Parathyroid adenoma (tissue), 2 donors: ENCODE measurements around the gene ZNF860.

Experiments used
- H2AFZ ChIP-seq: fragments of 300-600 bp; sonication (generic); one replicate; pipeline ENCODE4 v1.7.0; 2017; ENCODE audit warnings: antibody characterized with exemption, mild to moderate bottlenecking
- H3K27ac ChIP-seq: fragments of 300-600 bp; sonication (generic); one replicate; pipeline ENCODE4 v1.7.0; 2017
- H3K27me3 ChIP-seq: fragments of 300-600 bp; sonication (generic); one replicate; pipeline ENCODE4 v1.7.0; 2017; ENCODE audit warnings: low read length; ENCODE audit not compliant: control insufficient read depth, insufficient read depth
- H3K36me3 ChIP-seq: fragments of 300-600 bp; sonication (generic); one replicate; pipeline ENCODE4 v1.7.0; 2017; ENCODE audit warnings: low read length; ENCODE audit not compliant: control insufficient read depth, insufficient read depth
- H3K4me1 ChIP-seq: fragments of 300-600 bp; sonication (generic); one replicate; pipeline ENCODE4 v1.7.0; 2017; ENCODE audit warnings: control low read depth
- H3K4me2 ChIP-seq: fragments of 300-600 bp; sonication (generic); one replicate; pipeline ENCODE4 v1.7.0; 2017; ENCODE audit warnings: low read length
- H3K4me3 ChIP-seq: fragments of 300-600 bp; sonication (generic); one replicate; pipeline ENCODE4 v1.7.0; 2017; ENCODE audit warnings: low read depth, low read length
- H3K79me2 ChIP-seq: fragments of 300-600 bp; sonication (generic); one replicate; pipeline ENCODE4 v1.7.0; 2017; ENCODE audit warnings: control low read depth
- H3K9ac ChIP-seq: fragments of 300-600 bp; sonication (generic); one replicate; pipeline ENCODE4 v1.7.0; 2017; ENCODE audit warnings: mild to moderate bottlenecking
- H3K9me3 ChIP-seq: fragments of 300-600 bp; sonication (generic); one replicate; pipeline ENCODE4 v1.7.0; 2017; ENCODE audit warnings: low read length; ENCODE audit not compliant: control insufficient read depth
- CTCF ChIP-seq: fragments of 300-600 bp; sonication (generic); IDR thresholded peaks from one replicate; pipeline ENCODE4 v1.7.0; 2017; ENCODE audit warnings: antibody characterized with exemption, mild to moderate bottlenecking
- donor health status: primary hyperparathyroidism.

The ZNF860 gene

GRCh38 chr3:32018757-32019564 is 37.4 kb downstream of the ZNF860 start:
- H3K36me3 ChIP-seq, result no peaks in the 10 kb centered on the region
- no peak overlapping the region for H3K4me3 ChIP-seq
- H3K79me2 ChIP-seq, result no peaks in the 10 kb centered on the region
- H3K9ac ChIP-seq, result no peak overlapping the region
- H3K9me3 ChIP-seq, result no peaks in the 10 kb centered on the region
- H2AFZ ChIP-seq, result no peak overlapping the region
- H3K4me2 ChIP-seq, result no peak overlapping the region
- H3K27me3 ChIP-seq, result no peaks in the 10 kb centered on the region
- no peaks in the 10 kb centered on the region for H3K4me1 ChIP-seq
- H3K27ac ChIP-seq, result no peak overlapping the region
- peak; percentile 78 for TF ChIP-seq CTCF

GRCh38 chr3:32021155-32021554 is 39.6 kb downstream of the ZNF860 start:
- no peak for TF ChIP-seq CTCF
- Histone ChIP-seq H3K9ac (no peak overlapping the region), H3K4me2 (no peak overlapping the region), H3K27me3 (no peaks in the 10 kb centered on the region), H2AFZ (no peak overlapping the region), H3K79me2 (no peaks in the 10 kb centered on the region), H3K4me3 (no peak overlapping the region), H3K4me1 (no peaks in the 10 kb centered on the region), H3K9me3 (no peaks in the 10 kb centered on the region), H3K36me3 (no peaks in the 10 kb centered on the region), H3K27ac (no peak overlapping the region)

- no peak for TF ChIP-seq CTCF
- H3K9me3 ChIP-seq, result no peaks in the 10 kb centered on the region
- no peaks in the 10 kb centered on the region for H3K4me1 ChIP-seq
- no peak overlapping the region for H3K27ac ChIP-seq
- H2AFZ ChIP-seq, result no peak overlapping the region
- H3K4me3 ChIP-seq, result no peak overlapping the region
- H3K9ac ChIP-seq, result no peak overlapping the region
- no peaks in the 10 kb centered on the region for H3K79me2 ChIP-seq
- H3K4me2 ChIP-seq, result no peak overlapping the region
- H3K27me3 ChIP-seq, result no peaks in the 10 kb centered on the region
- no peaks in the 10 kb centered on the region for H3K36me3 ChIP-seq
These were observed 40.2 kb downstream of the ZNF860 start for GRCh38 chr3:32021748-32022147.

GRCh38 chr3:32022947-32023346 is 41.4 kb downstream of the ZNF860 start:
- Histone ChIP-seq H3K79me2 (no peaks in the 10 kb centered on the region), H3K9ac (no peak overlapping the region), H3K27me3 (no peaks in the 10 kb centered on the region), H3K4me3 (no peak overlapping the region), H2AFZ (no peak overlapping the region), H3K36me3 (no peaks in the 10 kb centered on the region), H3K4me1 (no peaks in the 10 kb centered on the region), H3K9me3 (no peaks in the 10 kb centered on the region), H3K27ac (no peak overlapping the region), H3K4me2 (no peak overlapping the region)
- TF ChIP-seq CTCF, result no peak

- no peaks in the 10 kb centered on the region for H3K36me3 ChIP-seq
- H3K27ac ChIP-seq, result no peak overlapping the region
- no peak for TF ChIP-seq CTCF
- H3K4me2 ChIP-seq, result no peak overlapping the region
- H3K4me1 ChIP-seq, result no peaks in the 10 kb centered on the region
- H3K9ac ChIP-seq, result no peak overlapping the region
- H3K9me3 ChIP-seq, result no peaks in the 10 kb centered on the region
- H3K79me2 ChIP-seq, result no peaks in the 10 kb centered on the region
- H3K4me3 ChIP-seq, result no peak overlapping the region
- H3K27me3 ChIP-seq, result no peaks in the 10 kb centered on the region
- no peak overlapping the region for H2AFZ ChIP-seq
These were observed 45.0 kb downstream of the ZNF860 start for GRCh38 chr3:32026593-32026992.
